Stomach smooth muscle (tissue), 2 donors: Measurements from ENCODE around the gene TGFBRAP1.

Experiments
- H3K27ac ChIP-seq: one replicate; pipeline ENCODE4 v1.7.0; 2013; ENCODE audit warnings: mild to moderate bottlenecking, low read length, inconsistent platforms
- H3K27me3 ChIP-seq, 2 donors: one replicate each; pipeline ENCODE4 v1.7.0; 2013; ENCODE audit warnings: low read length in 2 of 2; ENCODE audit not compliant: insufficient read depth in 2 of 2, control insufficient read depth in 1 of 2
- H3K36me3 ChIP-seq, 2 donors: one replicate each; pipeline ENCODE4 v1.7.0; 2013; ENCODE audit warnings: low read length in 2 of 2; ENCODE audit not compliant: control insufficient read depth in 2 of 2, insufficient read depth in 2 of 2
- H3K4me1 ChIP-seq: one replicate; pipeline ENCODE4 v1.7.0; 2013; ENCODE audit warnings: low read length; ENCODE audit not compliant: control insufficient read depth, insufficient read depth
- H3K4me3 ChIP-seq, 2 donors: one replicate each; pipeline ENCODE4 v1.7.0; 2013; ENCODE audit warnings: low read length in 2 of 2
- H3K9ac ChIP-seq, 2 donors: one replicate each; pipeline ENCODE4 v1.7.0; 2013; ENCODE audit warnings: low read length in 2 of 2, mild to moderate bottlenecking in 1 of 2
- H3K9me3 ChIP-seq, 2 donors: one replicate each; pipeline ENCODE4 v1.7.0; 2013; ENCODE audit warnings: low read length in 2 of 2; ENCODE audit not compliant: control insufficient read depth in 2 of 2
- donor health status: healthy.
- donor health status: Pancreatic carcinoma.

Gene TGFBRAP1

GRCh38 chr2:105357122-105357521 is 27.6 kb upstream of the TGFBRAP1 start:
- H3K4me3 ChIP-seq: no peak overlapping the region
- H3K36me3 ChIP-seq: peaks cover 22 to 38% of the 10 kb centered on the region in 2 donors
- H3K4me1 ChIP-seq: peaks cover 8% of the 10 kb centered on the region
- no peaks in the 10 kb centered on the region for H3K9me3 ChIP-seq
- H3K27me3 ChIP-seq: no peaks in the 10 kb centered on the region
- H3K9ac ChIP-seq: no peak overlapping the region
- H3K27ac ChIP-seq: no peak overlapping the region

DNA sequence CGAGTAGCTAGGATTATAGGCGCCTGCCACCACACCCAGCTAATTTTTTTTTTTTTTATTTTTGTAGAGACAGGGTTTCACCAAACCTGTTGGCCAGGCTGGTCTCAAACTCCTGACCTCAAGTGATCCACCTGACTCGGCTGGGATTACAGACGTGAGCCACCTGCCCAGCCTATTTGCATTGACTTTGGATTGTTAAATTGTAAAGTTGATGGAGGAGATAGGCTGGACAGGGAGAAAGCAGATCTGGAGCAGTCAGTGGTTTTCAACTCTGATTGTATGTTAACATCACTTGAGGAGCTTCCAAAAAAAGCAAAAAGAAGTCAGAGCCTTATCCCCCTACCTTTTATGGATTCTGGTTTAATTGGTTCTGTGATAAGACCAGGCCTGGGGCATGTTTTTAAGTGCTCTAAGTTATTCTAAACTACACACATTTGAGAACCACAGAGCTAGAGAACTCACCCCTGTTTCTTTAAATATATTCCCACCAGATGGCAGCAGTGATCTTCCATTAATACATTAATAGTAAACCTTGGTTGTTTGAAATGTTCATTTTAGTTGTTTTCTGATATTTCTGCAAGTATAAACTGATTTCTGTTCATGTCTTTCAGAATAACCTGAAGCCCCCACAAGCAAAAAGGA is 15.3 kb upstream of the TGFBRAP1 start:
- no peak overlapping the region for H3K9ac ChIP-seq
- H3K36me3 ChIP-seq: peaks cover 39 to 45% of the 10 kb centered on the region in 2 donors
- H3K4me1 ChIP-seq: no peaks in the 10 kb centered on the region
- no peak overlapping the region for H3K27ac ChIP-seq
- no peaks in the 10 kb centered on the region for H3K9me3 ChIP-seq
- no peak overlapping the region for H3K4me3 ChIP-seq
- no peaks in the 10 kb centered on the region for H3K27me3 ChIP-seq

DNA sequence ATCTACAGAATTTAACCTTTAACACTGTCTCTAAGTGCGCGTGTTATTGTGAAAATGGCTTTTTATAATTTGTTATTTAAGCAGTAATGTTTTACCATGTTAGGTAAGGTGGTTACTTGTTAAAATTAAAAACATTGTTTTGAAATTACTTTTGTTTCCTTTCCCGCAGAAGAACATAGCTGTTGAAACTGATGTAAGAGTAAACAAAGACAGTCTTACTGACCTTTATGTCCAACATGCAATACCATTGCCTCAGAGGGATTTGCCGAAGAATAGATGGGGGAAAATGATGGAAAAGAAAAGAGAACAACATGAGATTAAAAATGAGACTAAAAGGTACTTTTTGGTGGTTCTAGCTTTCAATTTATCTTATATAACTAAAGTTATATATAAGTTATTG is 9.9 kb upstream of the TGFBRAP1 start:
- Histone ChIP-seq H3K27ac (no peak overlapping the region), H3K9me3 (no peaks in the 10 kb centered on the region), H3K4me1 (peaks cover 17% of the 10 kb centered on the region), H3K27me3 (no peaks in the 10 kb centered on the region), H3K4me3 (no peak overlapping the region), H3K9ac (no peak overlapping the region), H3K36me3 (peaks cover 19 to 24% of the 10 kb centered on the region in 2 donors)

DNA sequence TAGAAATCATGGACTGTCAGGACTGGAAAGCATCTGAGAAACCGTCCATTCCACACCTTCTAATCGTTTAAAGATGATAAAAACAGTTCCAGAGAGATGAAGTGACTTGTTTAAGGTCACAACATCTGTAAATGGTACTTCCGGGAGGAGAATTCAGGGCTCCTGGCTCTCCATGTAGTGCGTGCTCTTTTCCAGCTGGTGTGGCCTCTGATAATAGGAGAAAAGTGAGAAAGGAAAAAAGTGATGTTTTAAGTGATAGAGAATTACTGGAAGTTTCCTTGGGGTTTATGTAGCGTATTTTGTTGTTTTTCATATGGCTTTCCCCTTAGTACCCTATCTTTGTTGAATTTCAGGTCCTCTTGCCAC is 8.5 kb upstream of the TGFBRAP1 start:
- no peaks in the 10 kb centered on the region for H3K9me3 ChIP-seq
- H3K9ac ChIP-seq: peak overlapping the region; percentile 86 to 97
- peak overlapping the region; percentile 70 for H3K27ac ChIP-seq
- no peaks in the 10 kb centered on the region for H3K27me3 ChIP-seq
- peaks cover 17 to 19% of the 10 kb centered on the region in 2 donors for H3K36me3 ChIP-seq
- H3K4me3 ChIP-seq: peak overlapping the region; percentile 80 to 90
- H3K4me1 ChIP-seq: peaks cover 17% of the 10 kb centered on the region

DNA sequence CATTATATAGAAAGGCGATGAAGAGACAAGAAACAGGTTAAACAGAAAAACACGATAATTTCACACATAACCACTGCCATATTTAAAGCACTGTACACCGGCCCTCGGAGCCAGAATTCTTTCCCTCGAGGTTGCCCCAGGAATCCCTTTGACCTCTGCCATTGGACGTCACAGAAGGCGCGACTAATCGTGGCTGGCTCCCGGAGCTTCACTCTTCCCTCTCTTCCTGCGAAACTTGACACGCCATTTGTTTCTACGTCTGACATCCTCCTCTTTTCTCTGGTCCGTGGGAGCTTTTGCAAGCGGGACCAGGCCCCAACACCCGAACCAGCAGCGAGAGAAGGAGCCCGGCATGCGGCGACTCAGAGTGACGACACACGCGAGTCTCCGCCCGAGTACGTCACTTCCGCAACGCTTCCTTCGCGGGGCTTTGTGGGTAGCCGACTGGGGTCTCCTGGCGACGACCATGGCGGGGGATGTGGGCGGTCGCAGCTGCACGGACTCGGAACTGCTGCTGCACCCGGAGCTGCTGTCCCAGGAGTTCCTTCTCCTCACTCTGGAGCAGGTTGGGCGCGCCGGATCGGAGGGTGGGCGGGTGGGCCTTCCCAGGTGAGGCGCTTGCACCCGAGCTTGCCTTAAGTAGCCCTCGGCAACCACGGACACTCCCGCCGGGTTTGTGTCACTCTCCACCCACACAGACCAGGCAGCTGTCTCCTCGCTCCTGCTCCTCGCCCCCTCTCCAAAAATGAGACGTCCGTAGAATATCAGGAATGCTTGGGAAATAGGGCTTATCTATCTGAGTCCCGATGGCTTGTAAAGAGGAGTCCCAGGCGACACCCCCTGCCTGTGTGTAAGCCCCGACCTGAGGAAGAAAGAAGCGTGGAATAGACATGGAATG is 7.8 kb upstream of the TGFBRAP1 start, which contains the start of gene C2orf49:
Gene C2orf49 (plus strand): TSS at position 419 of the 898 bp plus-strand sequence. CDS start 48 bp downstream, at position 467.
- peaks cover 13 to 14% of the 10 kb centered on the region in 2 donors for H3K36me3 ChIP-seq
- peak within 1 kb of the TSS; percentile 93 for H3K27ac ChIP-seq
- H3K4me1 ChIP-seq: peaks cover 17% of the 10 kb centered on the region
- H3K9ac ChIP-seq: peak within 1 kb of the TSS; percentile 86 to 97
- no peaks in the 10 kb centered on the region for H3K9me3 ChIP-seq
- peak within 1 kb of the TSS; percentile 80 to 90 for H3K4me3 ChIP-seq
- no peaks in the 10 kb centered on the region for H3K27me3 ChIP-seq

DNA sequence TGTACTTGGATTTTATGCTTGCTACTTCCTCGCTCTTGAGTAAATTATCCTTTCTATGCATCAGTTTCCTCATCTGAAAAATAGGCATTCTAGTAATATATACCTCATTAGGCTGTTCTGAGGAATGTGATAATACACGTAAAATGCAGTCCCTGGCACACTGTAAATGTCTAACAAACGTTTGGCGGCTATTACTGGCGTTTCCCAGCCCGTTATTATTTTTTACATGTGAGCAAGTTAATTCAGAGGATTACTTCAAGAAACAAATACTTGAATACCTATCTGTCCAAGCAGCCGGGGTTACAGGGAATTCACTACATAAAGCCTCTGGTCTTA is 7.2 kb upstream of the TGFBRAP1 start:
- Histone ChIP-seq H3K4me3 (peak overlapping the region; percentile 80 to 90), H3K4me1 (peaks cover 17% of the 10 kb centered on the region), H3K9ac (peak overlapping the region; percentile 86 to 97), H3K27ac (peak overlapping the region; percentile 93), H3K27me3 (no peaks in the 10 kb centered on the region), H3K9me3 (no peaks in the 10 kb centered on the region), H3K36me3 (peaks cover 13 to 14% of the 10 kb centered on the region in 2 donors)

GRCh38 chr2:105335469-105335868 is 5.9 kb upstream of the TGFBRAP1 start:
- Histone ChIP-seq H3K27ac (no peak overlapping the region), H3K27me3 (no peaks in the 10 kb centered on the region), H3K9ac (no peak overlapping the region), H3K9me3 (no peaks in the 10 kb centered on the region), H3K4me3 (no peak overlapping the region), H3K36me3 (peaks cover 4 to 8% of the 10 kb centered on the region in 2 donors), H3K4me1 (peaks cover 17% of the 10 kb centered on the region)

GRCh38 chr2:105334211-105334610 is 4.7 kb upstream of the TGFBRAP1 start:
- Histone ChIP-seq H3K27me3 (no peaks in the 10 kb centered on the region), H3K9me3 (no peaks in the 10 kb centered on the region), H3K9ac (no peak overlapping the region), H3K4me1 (peaks cover 22% of the 10 kb centered on the region), H3K27ac (no peak overlapping the region), H3K36me3 (peaks cover 0 to 4% of the 10 kb centered on the region in 2 donors), H3K4me3 (no peak overlapping the region)

- H3K9ac ChIP-seq: peak overlapping the region in 1 of 2 donors; percentile 89
- H3K27me3 ChIP-seq: no peaks in the 10 kb centered on the region
- H3K9me3 ChIP-seq: no peaks in the 10 kb centered on the region
- peaks cover 0 to 4% of the 10 kb centered on the region in 2 donors for H3K36me3 ChIP-seq
- H3K4me3 ChIP-seq: peak overlapping the region in 1 of 2 donors; percentile 79
- H3K27ac ChIP-seq: peak overlapping the region; percentile 80
- peaks cover 28% of the 10 kb centered on the region for H3K4me1 ChIP-seq
Measured at GRCh38 chr2:105330681-105331375, 1.3 kb upstream of the TGFBRAP1 start.

DNA sequence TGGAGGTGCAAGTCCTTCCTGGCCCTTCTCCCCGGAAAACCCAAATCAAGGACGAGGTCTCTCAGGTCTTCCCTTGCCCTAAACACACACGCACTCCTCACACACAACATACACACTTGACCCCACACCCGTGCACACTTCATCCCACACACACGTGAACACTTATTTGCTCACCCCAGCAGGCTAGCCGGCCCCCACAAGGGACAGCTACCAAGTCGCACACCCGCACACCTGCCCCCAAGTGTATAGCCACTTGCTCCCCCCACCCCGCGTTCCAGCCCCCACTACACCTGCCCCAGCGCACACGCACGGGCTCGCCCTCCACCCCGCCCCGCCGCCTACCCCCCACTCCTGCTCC is 359 bp downstream of the TGFBRAP1 start:
- Histone ChIP-seq H3K27me3 (no peaks in the 10 kb centered on the region), H3K4me1 (peaks cover 28% of the 10 kb centered on the region), H3K9me3 (no peaks in the 10 kb centered on the region), H3K4me3 (peak overlapping the region; percentile 73 to 88), H3K9ac (peak overlapping the region; percentile 69 to 78), H3K36me3 (peaks cover 3 to 4% of the 10 kb centered on the region in 2 donors), H3K27ac (peak overlapping the region; percentile 55)
